Hematopoietic multipotent progenitor cell treated with erythropoietin and hydrocortisone succinate and interleukin-3 and kit ligand, for 15 days (in vitro differentiated cells): ENCODE measurements around the gene LMBRD1.

ENCODE experiments used
- DNase-seq: peaks from one replicate; pipeline ENCODE4 v3.0.0-alpha.2; 2015; ENCODE audit warnings: low spot score

LMBRD1 gene

GRCh38 chr6:69630767-69631166, 166.0 kb downstream of the LMBRD1 start:
- DNase-seq: no peak

DNA sequence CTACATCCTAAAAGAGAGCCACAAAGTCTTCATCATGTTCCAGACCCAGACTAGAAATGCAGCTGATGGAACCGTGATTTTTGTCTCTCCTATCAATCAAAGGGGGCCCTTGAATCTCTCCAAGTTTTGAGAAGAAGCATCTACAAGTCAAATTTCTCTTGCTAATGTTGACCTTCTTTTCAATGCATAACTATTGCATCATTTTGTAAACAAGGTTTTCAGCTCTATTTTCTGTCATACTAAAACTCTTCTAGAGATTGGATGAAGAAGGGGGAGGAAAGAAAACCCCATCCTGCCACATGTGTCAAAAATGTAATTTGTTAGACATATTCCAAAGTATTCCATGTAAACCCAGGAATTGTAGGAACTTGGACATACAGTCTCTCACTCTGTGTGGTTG, 169.2 kb downstream of the LMBRD1 start:
- no peak for DNase-seq

- no peak for DNase-seq
Observed at GRCh38 chr6:69624944-69625343, 171.9 kb downstream of the LMBRD1 start.
